H9 (cell line): ENCODE results near the gene C19orf44. TPM values are rescaled to one million over a fixed set of nuclear protein-coding genes. Genes with fewer than 3 reads are reported as not detected.

Source experiments
- DNase-seq: peaks from one replicate; pipeline ENCODE4 v3.0.0-alpha.2; 2017
- H2AFZ ChIP-seq: one replicate; pipeline ENCODE4 v1.6.1; 2013; ENCODE audit warnings: mild to moderate bottlenecking, low read length, control low read depth, moderate library complexity
- H2AK5ac ChIP-seq: 2 replicates; pipeline ENCODE4 v1.6.1; 2013; ENCODE audit warnings: low read length, control low read depth, mixed read lengths; ENCODE audit not compliant: insufficient read length
- H2BK120ac ChIP-seq: one replicate; pipeline ENCODE4 v1.6.1; 2013; ENCODE audit warnings: low read depth, mild to moderate bottlenecking, low read length, control low read depth, inconsistent platforms; ENCODE audit not compliant: poor library complexity, severe bottlenecking
- H2BK12ac ChIP-seq: 2 replicates; pipeline ENCODE4 v1.6.1; 2013; ENCODE audit warnings: low read length, control low read depth, mixed read lengths, low read depth; ENCODE audit not compliant: insufficient read length
- H2BK15ac ChIP-seq: 2 replicates; pipeline ENCODE4 v1.6.1; 2013; ENCODE audit warnings: low read depth, low read length, control low read depth
- H2BK20ac ChIP-seq: one replicate; pipeline ENCODE4 v1.6.1; 2013; ENCODE audit warnings: low read depth, mild to moderate bottlenecking, low read length, control low read depth, inconsistent platforms; ENCODE audit not compliant: poor library complexity, severe bottlenecking
- H2BK5ac ChIP-seq: 2 replicates; pipeline ENCODE4 v1.6.1; 2013; ENCODE audit warnings: low read length, control low read depth, mixed read lengths; ENCODE audit not compliant: insufficient read length
- H3K14ac ChIP-seq: 2 replicates; pipeline ENCODE4 v1.6.1; 2013; ENCODE audit warnings: low read length, control low read depth; ENCODE audit not compliant: insufficient read depth
- H3K18ac ChIP-seq: 2 replicates; pipeline ENCODE4 v1.6.1; 2013; ENCODE audit warnings: low read depth, mild to moderate bottlenecking, mixed read lengths, low read length, control low read depth; ENCODE audit not compliant: insufficient read length
- H3K23ac ChIP-seq: 2 replicates; pipeline ENCODE4 v1.6.1; 2013; ENCODE audit warnings: low read length, control low read depth, mixed read lengths, low read depth; ENCODE audit not compliant: insufficient read length
- H3K23me2 ChIP-seq: 2 replicates; pipeline ENCODE4 v1.6.1; 2013; ENCODE audit warnings: low read depth, mild to moderate bottlenecking, mixed read lengths, low read length, control low read depth; ENCODE audit not compliant: insufficient read length, poor library complexity, severe bottlenecking
- H3K27ac ChIP-seq: 2 replicates; pipeline ENCODE4 v1.5.1; 2013; ENCODE audit warnings: low read length, control low read depth, mixed read lengths, low read depth; ENCODE audit not compliant: insufficient read length
- H3K27me3 ChIP-seq: 2 replicates; pipeline ENCODE4 v1.6.1; 2013; ENCODE audit warnings: low read length, control low read depth, inconsistent platforms; ENCODE audit not compliant: insufficient read depth
- H3K4ac ChIP-seq: 2 replicates; pipeline ENCODE4 v1.6.1; 2013; ENCODE audit warnings: low read depth, mild to moderate bottlenecking, control low read depth, inconsistent platforms, low read length, moderate library complexity
- H3K4me1 ChIP-seq: 2 replicates; pipeline ENCODE4 v1.6.1; 2013; ENCODE audit warnings: low read length, control low read depth, inconsistent platforms; ENCODE audit not compliant: insufficient read depth
- H3K4me2 ChIP-seq: 2 replicates; pipeline ENCODE4 v1.6.1; 2013; ENCODE audit warnings: low read length, control low read depth, mixed read lengths; ENCODE audit not compliant: insufficient read length, insufficient read depth
- H3K56ac ChIP-seq: 2 replicates; pipeline ENCODE4 v1.6.1; 2013; ENCODE audit warnings: low read depth, mild to moderate bottlenecking, mixed read lengths, low read length, control low read depth; ENCODE audit not compliant: insufficient read length
- H3K79me1 ChIP-seq: 2 replicates; pipeline ENCODE4 v1.6.1; 2013; ENCODE audit warnings: low read depth, mild to moderate bottlenecking, moderate library complexity, low read length, control low read depth, inconsistent platforms; ENCODE audit not compliant: insufficient read depth, poor library complexity, severe bottlenecking
- H3K79me2 ChIP-seq: 2 replicates; pipeline ENCODE4 v1.6.1; 2013; ENCODE audit warnings: low read length, control low read depth, inconsistent platforms; ENCODE audit not compliant: insufficient read depth
- H3K9ac ChIP-seq: 2 replicates; pipeline ENCODE4 v1.6.1; 2013; ENCODE audit warnings: low read length, control low read depth, mixed read lengths; ENCODE audit not compliant: insufficient read length; ENCODE audit errors: extremely low read depth
- H3K9me3 ChIP-seq: one replicate; pipeline ENCODE4 v1.6.1; 2013; ENCODE audit warnings: low read depth, low read length, inconsistent platforms; ENCODE audit not compliant: control insufficient read depth
- H3T11ph ChIP-seq: one replicate; pipeline ENCODE4 v1.6.1; 2013; ENCODE audit warnings: mild to moderate bottlenecking, low read length, control low read depth, inconsistent platforms
- H4K20me1 ChIP-seq: one replicate; pipeline ENCODE4 v1.6.1; 2013; ENCODE audit not compliant: control insufficient read depth, insufficient read length, insufficient read depth
- H4K5ac ChIP-seq: 2 replicates; pipeline ENCODE4 v1.6.1; 2013; ENCODE audit warnings: low read depth, mild to moderate bottlenecking, mixed read lengths, low read length, control low read depth; ENCODE audit not compliant: insufficient read length
- H4K8ac ChIP-seq: replicated peaks from 2 replicates; pipeline ENCODE4 v1.6.1; 2013; ENCODE audit warnings: low read length, control low read depth, mixed read lengths, low read depth; ENCODE audit not compliant: insufficient read length
- H4K91ac ChIP-seq: 2 replicates; pipeline ENCODE4 v1.6.1; 2013; ENCODE audit warnings: low read depth, mild to moderate bottlenecking, moderate library complexity, mixed read lengths, low read length, control low read depth; ENCODE audit not compliant: insufficient read length
- H3K27ac Mint-ChIP-seq, 3 experiments: 2 replicates in 2 of 3; 3 replicates in 1 of 3; pipeline ENCODE4 v1.8.0; 2020 to 2021; ENCODE audit warnings: mixed read lengths in 3 of 3, mild to moderate bottlenecking in 1 of 3, moderate library complexity in 1 of 3
- H3K27me3 Mint-ChIP-seq: 2 replicates; pipeline ENCODE4 v1.8.0; 2021; ENCODE audit warnings: low read depth, mild to moderate bottlenecking, moderate library complexity, mixed read lengths
- H3K36me3 Mint-ChIP-seq, 3 experiments: 2 replicates in 2 of 3; 3 replicates in 1 of 3; pipeline ENCODE4 v1.8.0; 2020 to 2021; ENCODE audit warnings: low read depth in 3 of 3, mixed read lengths in 3 of 3; ENCODE audit not compliant: insufficient read depth in 1 of 3
- H3K4me1 Mint-ChIP-seq, 2 experiments: 2 replicates each; pipeline ENCODE4 v1.8.0; 2020; ENCODE audit warnings: mixed read lengths in 2 of 2
- H3K4me3 Mint-ChIP-seq, 2 experiments: 2 replicates in 1 of 2; 3 replicates in 1 of 2; pipeline ENCODE4 v1.8.0; 2020 to 2021; ENCODE audit warnings: mild to moderate bottlenecking in 2 of 2, mixed read lengths in 2 of 2, moderate library complexity in 1 of 2
- H3K9me3 Mint-ChIP-seq, 2 experiments: 2 replicates in 1 of 2; 3 replicates in 1 of 2; pipeline ENCODE4 v1.8.0; 2020; ENCODE audit warnings: mild to moderate bottlenecking in 2 of 2, mixed read lengths in 2 of 2, moderate library complexity in 1 of 2
- CTCF ChIP-seq: fragments of 200-600 bp; sonication (generic); conservative IDR thresholded peaks from 3 replicates; pipeline ENCODE4 v1.8.0; 2021; ENCODE audit warnings: antibody characterized with exemption, mild to moderate bottlenecking
- WGBS: extraction: QIAGEN DNeasy Blood & Tissue Kit; methylation state at CpG from one replicate; pipeline ENCODE4 v1.1.7; 2013; ENCODE audit warnings: missing lambda C conversion rate, low lambda C conversion rate, mixed read lengths; ENCODE audit not compliant: insufficient read length; ENCODE audit errors: extremely low coverage; 5-methylcytosine and 5-hydroxymethylcytosine counted together
- total RNA-seq: library from RNA; stranded (reverse); gene quantifications from 2 replicates; pipeline ENCODE4 v1.2.1, GENCODE V29; 2021

The C19orf44 gene
- total RNA-seq, 1 experiment from 2014 or later = 6.4 TPM

GRCh38 chr19:16527334-16527935, 31.2 kb downstream of the C19orf44 start:
- no peak overlapping the region for H3K27ac Mint-ChIP-seq

More at GRCh38 chr19:16527334-16527935, 31.2 kb downstream of the C19orf44 start:
- TF ChIP-seq CTCF = no peak
- no peak overlapping the region for H4K8ac ChIP-seq
- H2BK15ac ChIP-seq = no peak overlapping the region
- no peak overlapping the region for H3K18ac ChIP-seq
- no peaks in the 10 kb centered on the region for H3K79me2 ChIP-seq
- no peak overlapping the region for H3K27ac ChIP-seq
- H4K5ac ChIP-seq = no peak overlapping the region
- H2AFZ ChIP-seq = no peak overlapping the region
- H3K27me3 ChIP-seq = no peaks in the 10 kb centered on the region
- no peak overlapping the region for H2BK20ac ChIP-seq
- H3K23me2 ChIP-seq = no peaks in the 10 kb centered on the region
- H3K9me3 ChIP-seq = no peaks in the 10 kb centered on the region
- no peaks in the 10 kb centered on the region for H3K79me1 ChIP-seq
- H4K91ac ChIP-seq = no peak overlapping the region
- no peak overlapping the region for H2BK5ac ChIP-seq
- H3K9me3 Mint-ChIP-seq = no peaks in the 10 kb centered on the region
- no peak for DNase-seq
- H3T11ph ChIP-seq = no peak overlapping the region
- no peak overlapping the region for H3K14ac ChIP-seq
- no peaks in the 10 kb centered on the region for H3K4me1 ChIP-seq
- no peaks in the 10 kb centered on the region for H3K4me1 Mint-ChIP-seq
- H2BK120ac ChIP-seq = no peak overlapping the region
- H3K23ac ChIP-seq = no peak overlapping the region
- H3K36me3 Mint-ChIP-seq = peaks cover 50 to 94% (median 82%) of the 10 kb centered on the region in 3 experiments
- H4K20me1 ChIP-seq = no peaks in the 10 kb centered on the region
- H3K56ac ChIP-seq = no peak overlapping the region
- no peak overlapping the region for H3K9ac ChIP-seq
- H3K4ac ChIP-seq = no peak overlapping the region
- no peaks in the 10 kb centered on the region; the same call in 1 of the 2 replicates for H3K27me3 Mint-ChIP-seq
- no peak overlapping the region for H2BK12ac ChIP-seq
- no CpG with 5 or more reads among the region's 14 CpGs for WGBS
- H3K4me3 Mint-ChIP-seq = no peak overlapping the region
- H3K4me2 ChIP-seq = no peak overlapping the region
- H2AK5ac ChIP-seq = no peak overlapping the region
